ENCODE data around the gene LATS2.

The LATS2 gene

DNA sequence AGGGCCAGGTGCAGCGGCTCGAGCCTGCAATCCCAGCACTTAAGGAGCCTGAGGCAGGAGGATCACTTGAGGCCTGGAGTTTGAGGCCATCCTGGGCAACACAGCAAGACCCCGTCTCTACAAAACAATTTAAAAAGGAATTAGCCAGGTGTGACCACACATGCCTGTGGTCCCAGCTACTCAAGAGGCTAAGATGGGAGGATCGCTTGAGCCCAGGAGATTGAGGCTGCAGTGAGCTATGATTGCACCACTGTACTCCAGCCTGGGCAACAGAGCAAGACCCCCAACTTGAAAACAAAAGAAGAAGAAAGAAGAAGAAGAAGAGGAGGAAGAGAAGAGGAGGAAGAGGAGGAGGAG is 47.7 kb downstream of the LATS2 start:
- no peak for DNase-seq

DNA sequence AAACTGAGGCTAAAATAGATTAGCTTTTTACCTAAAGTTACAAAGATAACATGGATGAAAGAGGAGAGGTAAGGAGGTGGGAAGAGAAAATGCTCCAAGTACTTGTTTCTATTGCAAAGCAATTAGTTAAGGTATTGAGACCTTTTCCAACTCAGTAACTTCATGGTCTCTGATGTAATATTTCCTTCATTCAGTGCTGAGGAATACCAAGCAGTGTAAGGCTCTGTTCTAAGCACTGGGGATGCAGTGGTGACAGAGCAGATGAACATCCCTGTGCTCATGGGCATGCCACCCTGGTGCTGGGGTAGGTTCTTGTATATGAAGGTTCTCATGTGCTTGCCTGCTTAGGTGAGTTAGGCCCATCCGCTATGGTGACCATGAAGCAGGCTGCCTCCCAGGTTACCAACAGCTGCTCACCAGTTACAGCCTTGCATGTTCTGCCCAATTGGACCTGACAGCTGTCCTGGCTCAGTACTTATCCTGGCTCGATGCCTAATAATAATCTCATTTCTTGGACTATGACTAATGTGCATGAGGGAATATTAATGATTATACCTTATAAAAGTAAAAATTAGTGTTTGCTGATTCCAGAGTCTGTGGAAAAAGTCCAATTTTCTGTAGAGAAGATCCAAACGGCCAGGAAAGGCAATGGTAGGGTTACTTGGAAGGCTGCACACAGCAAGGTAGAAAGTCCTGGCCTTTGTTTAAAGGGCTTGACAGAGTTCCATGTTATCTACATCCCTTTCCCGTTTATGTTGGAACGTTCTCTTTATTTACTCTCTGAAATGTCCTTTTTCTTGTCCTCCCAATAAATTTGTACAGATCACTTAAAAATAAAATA is 48.3 kb downstream of the LATS2 start:
- DNase-seq = no peak

DNA sequence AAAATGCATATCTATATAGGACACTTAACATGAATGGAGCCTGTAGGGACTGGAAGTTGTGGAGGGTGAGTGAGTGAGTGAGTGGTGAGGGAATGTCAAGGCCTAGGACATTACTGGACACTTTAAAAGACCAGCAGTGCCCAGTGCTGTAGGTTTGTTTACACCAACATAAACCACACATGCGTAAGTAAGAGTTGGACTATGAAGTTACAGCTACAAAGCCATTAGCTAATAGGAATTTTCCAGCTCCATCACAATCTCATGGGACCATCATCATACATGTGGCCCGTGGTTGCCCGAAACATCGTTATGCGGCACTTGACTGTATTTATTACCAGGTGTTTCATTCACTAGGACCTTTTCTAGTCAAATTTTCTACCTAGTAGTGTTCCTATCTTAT is 49.2 kb downstream of the LATS2 start:
- no peak for DNase-seq

DNA sequence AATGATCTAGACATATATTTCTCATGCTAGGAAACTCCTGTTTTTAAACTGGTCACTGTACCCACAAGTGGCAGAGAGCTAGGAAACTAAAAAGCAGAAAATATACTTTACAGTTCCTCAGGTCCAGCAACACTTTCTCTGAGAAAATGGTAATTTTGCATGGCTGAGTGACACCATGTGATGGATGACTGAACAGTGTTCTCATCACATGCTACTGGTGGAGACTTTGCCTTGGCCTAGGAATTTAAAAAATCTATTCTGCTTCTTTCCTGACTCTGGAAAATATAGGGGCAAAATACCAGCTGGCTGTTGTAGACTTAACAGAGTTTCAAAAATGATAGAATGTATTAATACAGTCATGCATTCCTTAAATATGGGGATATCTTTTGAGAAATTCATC is 50.0 kb downstream of the LATS2 start:
- DNase-seq = no peak

DNA sequence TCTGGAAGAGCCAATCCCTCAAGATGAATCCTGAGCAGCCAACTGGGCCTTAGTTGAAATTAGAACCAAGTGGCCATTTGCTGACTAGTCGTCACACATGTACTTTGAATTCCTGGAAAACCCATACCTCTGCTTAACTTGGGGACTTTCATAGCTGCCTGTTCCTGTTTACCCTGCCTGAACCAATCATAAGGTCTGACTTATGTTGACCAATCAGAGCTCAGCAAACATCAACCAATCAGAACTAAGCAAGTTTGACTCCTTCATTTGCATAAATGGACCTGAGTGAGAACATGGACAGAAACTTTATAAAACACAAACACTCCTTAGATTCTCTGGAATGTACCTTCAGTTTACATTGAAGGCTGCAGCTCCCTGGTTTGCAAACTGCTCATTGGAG is 50.8 kb downstream of the LATS2 start:
- peak; percentile 24 for DNase-seq

DNA sequence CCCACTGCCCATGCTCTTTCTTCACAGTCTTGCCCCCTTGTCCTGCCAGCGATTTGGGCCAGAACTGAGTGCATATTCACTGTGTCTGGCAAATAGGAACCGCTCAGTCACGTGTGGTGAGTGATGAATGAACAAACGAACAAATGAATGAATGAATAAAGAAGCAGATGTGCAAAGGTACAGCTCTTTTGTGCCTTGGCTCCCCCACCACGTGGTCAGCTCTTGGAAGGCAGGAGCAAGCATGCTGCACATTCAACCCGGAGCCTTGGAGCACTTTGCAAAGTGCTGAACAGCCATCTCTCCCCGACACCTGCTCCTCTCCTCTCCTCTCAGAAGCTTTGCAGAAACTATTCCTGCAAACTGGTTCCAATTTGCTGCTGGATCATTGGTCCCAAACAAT is 52.4 kb downstream of the LATS2 start:
- DNase-seq = peak; percentile 45

DNA sequence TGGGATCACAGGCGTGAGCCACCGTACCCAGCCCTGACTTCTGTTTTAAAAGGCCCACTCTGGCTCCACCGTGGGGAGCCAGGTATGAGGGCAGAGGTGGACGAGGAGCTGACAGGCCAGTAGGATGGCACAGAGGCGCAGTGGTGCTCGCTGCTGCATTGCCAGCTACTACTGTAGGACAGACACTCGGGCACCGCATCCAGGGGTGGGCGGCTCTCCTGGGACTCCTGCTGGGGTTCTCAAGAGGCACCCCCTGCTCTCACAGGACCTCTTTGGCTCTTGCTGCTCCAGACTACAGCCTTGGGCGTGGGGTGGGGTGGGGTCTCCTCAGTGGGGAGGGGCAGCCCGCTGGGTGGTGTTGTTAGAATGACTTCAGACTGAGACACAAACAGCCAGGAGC is 53.4 kb downstream of the LATS2 start:
- DNase-seq = peak; percentile 41

DNA sequence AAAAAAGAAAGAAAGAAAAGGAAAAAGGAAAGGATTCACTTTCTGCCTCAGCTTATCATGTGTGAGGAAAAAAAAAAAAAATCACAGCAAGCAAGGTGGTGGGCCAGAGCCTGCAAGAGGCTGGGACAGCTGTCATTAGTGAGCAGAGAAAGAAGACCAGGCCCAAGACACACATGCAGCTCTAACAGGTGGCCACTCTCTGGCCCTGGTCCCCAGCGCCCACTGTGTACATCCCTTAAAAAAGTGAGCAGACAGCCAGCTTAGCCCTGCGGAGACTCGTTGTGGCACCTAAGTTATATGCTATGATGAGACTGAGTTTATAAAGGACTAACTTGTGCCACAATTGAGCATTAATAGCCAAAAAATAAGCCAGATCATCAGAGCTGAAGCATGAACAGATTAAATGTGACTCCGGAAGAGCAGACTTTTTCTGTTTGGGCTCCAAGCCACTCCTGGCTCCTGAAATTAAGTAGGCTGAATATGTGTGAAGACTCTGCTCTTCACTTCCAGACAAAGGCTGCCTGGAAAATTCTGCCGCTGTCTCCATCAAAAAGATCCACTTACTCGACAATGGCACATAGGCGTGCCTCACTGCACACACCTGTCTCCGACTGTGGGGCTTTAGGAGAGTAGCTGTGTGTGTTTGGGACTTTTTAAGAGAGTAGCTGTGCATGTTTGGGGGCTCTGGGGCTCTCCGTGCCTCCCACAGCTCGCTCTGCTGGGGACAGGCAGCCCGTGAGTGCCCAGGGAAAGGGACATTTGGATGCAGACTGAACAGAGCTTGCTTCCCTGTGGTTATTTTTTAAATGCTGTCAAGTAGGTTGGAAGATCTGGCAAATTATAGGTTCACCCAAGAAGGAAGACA is 55.0 kb downstream of the LATS2 start:
- peak; percentile 32 for DNase-seq

DNA sequence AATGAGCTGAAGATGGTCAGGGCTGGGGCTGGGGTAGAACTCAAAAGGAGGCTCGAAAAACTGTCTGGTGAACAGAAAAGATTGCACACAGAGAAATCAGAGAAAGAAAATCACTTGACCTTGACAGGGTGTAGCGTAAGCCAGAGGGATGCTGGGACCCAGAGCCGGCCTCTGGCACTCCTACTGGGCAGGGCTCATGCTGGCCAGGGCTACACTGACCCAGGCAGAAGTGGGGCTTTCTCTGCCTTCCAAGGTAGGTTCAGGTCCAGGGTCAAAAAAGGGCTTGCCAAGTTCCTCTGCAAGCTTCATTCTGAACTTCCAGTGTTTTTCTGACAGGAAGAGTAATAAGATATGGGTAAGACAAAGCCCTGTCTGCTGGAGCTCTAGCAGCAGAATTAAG is 56.2 kb downstream of the LATS2 start:
- DNase-seq = no peak

DNA sequence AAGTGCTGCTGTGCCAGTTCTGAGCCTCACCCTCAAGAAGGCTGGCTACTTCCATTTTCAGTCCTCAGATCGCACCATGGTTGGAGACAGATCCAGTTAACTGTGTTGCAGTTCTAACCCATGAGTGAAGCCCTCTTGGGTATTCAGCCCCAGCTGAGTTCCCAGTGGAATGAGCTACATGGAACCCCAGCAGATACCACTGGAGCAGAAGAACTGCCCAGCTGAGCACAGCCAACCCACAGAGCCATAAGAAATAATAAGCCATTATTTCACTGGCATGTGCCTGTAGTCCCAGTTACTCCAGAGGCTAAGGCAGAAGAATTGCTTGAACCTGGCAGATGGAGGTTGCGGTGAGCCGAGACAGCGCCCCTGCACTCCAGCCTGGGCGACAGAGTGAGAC is 59.9 kb downstream of the LATS2 start:
- no peak for DNase-seq

DNA sequence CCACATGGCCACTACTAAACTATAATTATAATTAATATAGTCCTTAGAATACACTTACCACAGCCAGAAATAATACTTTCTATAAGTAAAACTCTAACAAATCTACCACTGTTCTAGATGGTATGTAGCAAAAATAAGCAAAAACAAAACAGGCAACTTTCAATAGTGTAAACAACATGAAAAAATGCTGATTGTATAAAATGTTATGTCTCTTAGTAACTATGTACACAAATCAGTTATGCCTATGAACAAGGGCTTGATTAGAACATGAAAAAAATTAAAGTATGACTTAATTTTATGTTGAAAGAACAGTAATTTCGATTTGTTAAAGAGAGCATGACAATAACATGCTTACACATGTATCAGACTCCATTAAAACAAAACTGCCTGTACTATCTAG is 60.7 kb downstream of the LATS2 start:
- no peak for DNase-seq

DNA sequence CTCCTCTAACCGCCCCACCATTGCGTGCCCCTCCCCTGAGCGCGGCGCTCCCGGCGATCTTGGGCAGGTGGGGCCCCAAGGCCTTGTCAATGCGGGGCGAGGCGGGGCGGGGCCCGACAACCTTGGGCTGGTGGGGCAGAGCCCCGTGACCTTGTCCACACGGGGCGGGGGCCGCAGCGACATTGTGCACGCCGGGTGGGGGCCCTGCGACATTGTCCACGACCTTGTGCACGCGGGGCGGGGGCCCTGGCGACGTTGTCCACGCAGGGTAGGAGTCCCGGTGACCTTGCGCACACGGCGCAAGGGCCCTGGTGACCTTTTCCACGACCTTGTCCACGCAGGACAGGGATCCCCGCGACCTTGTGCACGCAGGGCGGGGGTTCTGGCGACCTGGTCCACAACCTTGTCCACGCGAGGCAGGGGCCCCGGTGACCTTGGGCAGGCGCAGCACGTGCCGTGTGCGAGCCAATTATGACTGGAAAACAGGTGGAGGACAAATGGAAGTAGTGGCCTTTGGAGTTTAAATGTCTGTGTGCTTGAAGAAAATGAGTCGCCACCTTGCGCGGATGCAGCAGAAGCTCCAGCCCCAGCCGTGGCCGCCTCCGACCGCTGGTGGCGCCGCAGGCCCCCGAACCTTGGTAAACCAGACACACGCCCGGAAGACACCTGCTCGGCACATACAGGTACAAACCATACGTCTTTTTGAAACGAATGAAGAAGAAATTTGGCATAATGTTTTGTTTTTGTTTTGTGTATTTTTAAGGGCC is 62.6 kb downstream of the LATS2 start:
- no peak for DNase-seq

DNA sequence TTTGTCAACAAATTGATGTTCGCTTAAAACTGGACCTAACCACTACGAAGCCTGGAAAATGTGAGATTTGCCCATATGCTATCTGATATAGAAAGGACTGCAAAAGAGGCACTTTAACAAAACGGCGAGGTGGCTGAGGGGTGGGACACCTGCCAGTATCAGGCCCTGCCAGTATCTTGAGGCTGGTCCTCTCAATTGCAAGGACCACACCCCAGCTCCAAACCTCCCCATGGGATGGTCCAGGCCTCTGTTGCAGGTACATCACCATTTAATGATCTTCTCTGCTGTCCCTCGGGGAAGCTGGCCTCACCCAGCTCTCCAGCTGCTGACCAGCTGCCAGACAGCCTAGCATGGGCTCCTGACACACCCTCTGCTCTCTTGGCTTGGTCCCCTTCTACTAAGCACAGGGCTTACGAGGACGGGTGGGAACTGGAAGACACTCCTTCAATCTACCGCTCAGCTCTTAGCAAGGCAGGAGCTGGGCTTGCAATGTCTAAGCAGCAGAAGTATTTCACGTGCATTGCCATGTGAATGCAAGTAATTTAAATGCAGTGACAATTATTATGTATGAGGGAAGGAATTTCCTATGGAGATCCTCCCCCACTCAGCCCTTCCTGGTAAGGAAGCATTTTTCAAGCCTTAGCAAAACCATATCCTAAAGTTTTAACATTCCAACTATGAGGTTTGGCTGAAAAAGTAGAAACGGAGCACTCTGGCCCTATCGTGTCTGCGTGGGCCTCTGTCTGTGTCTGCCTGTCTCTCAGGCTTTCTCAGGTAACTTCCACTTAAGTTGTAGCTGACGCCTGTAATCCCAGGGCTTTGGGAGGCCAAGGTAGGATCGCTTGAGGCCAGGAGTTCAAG is 63.9 kb downstream of the LATS2 start:
- DNase-seq = no peak

DNA sequence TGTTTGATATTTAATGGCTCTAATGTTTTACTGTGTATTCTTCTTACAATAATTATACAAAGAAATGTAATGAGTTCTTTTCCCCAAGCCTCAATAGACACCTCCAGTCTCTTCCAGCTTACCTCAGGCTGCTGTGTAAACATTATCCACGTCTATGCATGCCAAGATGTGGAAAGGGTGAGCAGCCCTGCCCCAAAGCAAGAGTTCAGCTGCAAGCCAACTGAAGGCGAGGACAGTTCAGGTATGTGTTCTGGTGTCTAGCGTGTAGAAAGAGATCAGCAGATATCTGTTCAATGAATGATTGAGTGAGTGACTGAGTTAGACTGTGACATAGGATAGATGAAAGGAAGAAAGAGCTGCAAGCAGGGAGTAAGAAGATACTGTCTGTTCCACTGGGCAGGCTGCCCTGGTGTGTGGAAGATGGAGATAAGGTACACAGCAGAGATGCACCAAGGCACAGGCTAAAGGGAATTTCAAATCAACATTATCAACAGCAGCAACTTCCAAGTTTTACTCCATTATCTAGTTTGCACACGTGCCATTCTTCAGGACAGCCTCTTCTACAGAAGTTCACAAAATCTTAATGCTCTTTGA is 66.0 kb downstream of the LATS2 start:
- no peak for DNase-seq

DNA sequence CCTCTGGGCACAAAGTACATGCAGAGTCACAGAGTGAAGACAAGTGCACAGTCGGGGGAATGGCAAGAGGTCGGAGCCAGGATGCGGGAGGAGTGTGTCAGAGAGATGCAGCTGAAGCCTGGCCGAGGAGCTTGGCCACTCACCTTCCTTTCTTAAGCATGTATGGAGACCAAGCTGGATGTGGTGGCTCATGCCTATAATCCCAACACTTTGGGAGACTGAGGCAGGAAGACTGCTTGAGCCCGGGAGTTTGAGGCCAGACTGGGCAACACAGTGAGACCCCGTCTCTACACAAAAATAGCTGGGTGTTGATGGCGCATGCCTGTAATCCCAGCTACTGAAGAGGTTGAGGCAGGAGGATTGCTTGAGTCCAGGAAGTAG is 67.0 kb downstream of the LATS2 start:
- DNase-seq = no peak

DNA sequence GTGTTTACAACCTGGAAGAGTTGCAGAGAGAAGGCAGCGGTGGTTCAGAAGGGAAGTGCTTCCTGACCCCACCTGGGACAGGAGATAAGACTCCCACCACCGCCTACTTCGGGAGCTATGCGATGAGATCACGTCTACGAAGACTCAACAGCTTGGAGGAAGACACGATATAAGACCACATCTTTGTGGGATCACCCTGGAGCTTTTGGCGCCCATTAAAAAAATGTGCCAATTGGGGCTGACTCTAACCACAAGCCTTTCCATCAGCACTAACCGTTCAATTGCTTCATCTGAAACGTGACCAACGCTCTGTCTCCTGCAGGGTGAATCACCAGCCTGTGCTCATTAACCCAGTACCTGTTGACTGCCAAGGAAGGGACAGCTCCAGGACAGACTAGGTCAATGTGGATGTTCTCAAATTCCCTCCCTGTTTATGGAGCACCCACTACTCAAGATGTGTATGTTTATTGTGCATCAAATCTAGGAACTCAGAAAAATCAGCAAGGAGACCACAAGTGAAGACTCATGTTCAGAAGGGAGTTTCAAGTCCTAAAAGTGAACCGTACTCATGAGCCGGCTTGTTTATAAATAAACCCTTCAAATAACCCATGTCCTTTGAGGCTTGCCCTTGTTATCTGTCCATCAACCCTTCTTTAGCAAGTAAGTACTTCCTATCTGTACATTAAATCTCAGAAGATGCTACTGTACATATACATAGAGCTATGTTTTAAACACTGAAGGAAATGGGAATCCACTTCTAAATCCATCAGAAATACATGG is 67.5 kb downstream of the LATS2 start:
- DNase-seq = no peak

DNA sequence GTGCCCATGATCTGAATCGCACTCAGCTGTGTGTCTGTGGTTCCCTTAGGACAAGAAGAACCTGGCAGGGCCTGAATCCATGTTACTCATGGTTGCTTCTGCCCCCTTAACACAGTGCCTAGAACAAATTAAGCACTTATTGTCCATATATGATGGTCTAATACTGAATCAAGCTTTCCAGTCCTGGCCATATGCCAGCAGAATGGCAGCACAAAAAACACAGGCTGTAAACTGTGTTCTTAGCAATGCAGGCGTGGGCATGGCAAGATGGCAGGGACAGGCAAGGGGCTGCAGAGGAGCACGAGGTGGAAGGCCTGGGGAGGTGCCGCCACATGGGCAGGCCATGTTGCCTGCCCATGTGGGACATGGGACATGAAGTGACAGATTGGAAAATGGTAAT is 68.2 kb downstream of the LATS2 start:
- no peak for DNase-seq

DNA sequence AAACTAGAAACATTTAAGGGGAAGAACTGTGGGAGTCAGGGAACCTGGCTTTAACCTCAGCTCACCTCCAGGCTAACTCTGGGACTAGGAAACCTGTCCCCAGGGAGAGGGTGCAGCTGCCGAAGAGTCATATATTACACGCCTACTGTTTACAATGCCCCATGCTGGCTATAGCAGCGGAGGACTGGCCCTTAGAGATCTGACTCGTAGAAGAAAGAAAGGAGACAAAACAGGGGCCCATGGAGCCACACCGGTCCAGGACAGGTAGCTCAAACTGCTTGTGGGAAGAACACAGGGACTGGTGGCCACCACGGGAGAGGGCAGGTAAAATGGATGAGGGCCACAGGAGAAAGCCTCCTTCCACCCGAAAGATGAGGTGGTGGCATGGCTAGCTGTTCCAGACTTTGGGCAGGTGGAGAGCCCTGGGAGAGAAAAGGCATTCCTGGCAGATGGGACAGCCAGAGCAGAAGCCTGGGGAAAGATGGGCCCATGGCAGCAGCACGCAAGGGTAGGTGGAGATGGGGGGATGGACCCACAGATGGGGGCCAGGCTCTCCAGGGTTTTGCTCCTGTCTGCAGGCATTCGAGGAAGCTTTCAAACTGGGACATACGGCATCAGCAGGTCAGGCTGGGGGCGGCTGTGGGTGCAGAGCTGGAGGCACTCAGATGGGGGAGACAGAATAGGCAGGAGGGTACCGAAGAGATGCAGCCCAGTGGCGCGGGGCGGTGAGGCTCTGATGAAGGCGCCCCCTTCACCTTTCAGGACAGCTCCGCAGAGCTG is 69.5 kb downstream of the LATS2 start:
- no peak for DNase-seq

DNA sequence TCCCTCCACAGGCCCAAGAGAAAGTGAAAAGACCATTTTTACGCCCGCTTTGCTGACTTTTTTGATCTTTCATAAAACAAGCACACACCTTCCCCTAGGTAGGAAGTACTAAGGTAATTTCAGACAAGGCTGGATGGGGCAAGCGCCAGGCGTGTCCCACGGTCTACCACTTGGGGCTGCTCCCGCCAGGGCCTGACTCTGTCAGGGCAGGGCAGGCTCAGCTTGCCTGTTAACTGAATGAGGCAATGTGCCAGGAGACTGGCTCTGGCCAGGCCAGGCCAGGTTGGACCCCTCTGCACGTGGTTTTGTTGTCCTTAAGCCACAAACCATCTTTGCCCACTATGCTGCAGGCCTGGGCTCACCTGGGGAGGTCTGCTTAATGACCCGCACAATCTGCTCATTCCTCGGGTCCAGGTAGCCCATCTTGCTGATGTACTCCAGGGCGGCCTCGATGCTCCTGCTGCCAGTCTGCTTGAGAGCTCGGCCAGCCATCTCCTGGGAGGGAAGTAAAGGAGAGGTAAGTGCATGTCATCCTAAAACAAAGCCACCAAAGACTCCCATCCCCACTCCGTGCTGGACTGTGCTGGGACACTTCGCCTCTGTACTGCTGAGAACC is 70.4 kb downstream of the LATS2 start:
- no peak for DNase-seq

Data from activated CD8-positive, alpha-beta memory T cell treated with anti-CD3 and anti-CD28 coated beads for 24 hours (primary cell).